Measurements from ENCODE around the gene SAPCD2.

SAPCD2 gene

DNA sequence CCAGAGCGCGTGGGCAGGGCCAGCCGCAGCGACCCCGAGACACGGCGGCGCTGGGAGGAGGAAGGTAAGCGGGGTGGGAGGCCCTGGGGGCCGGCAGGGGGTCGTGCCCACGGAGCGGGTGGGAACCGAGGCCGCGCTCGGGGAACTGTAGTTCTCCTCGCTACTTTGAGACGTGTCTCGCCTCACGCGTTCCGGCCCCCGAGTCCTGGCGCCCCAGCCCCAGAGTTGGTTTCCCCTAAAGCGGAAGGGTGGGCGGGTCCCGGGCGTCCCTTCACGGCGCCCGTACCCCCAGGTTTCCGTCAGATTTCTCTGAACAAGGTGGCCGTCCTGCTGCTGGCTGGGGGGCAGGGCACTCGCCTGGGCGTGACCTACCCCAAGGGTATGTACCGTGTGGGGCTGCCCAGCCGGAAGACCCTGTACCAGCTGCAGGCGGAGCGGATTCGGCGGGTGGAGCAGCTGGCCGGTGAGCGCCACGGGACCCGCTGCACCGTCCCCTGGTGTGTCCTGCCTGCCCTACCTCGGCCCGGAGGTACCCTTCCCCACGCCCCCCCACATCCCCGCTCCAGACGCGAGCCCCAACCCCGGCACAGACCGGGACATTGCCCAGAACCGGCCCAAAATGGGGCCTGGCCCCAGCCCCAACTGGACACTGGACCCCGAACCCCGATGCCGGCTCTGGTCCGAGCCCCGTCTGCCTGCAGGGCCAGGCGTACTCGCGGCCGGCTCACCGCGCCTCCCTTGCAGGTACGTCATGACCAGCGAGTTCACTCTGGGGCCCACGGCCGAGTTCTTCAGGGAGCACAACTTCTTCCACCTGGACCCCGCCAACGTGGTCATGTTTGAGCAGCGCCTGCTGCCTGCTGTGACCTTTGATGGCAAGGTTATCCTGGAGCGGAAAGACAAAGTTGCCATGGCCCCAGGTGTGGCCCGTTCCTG is 7.7 kb upstream of the SAPCD2 start:
- Histone ChIP-seq H3K9ac (ENCODE audit: low read length) (peak overlapping the region; percentile 62), H3K27me3 (ENCODE audit: control insufficient read depth, insufficient read depth, low read length) (peaks cover 37% of the 10 kb centered on the region)

GRCh38 chr9:137077010-137077747 is 6.8 kb upstream of the SAPCD2 start, which contains the start of gene UAP1L1:
TSS of gene UAP1L1 (plus strand) at chr9:137077517. CDS start at chr9:137077533, 16 bp downstream.
- Histone ChIP-seq H3K4me1 (ENCODE audit: control insufficient read depth, insufficient read depth, low read length) (peaks cover 22% of the 10 kb centered on the region), H3K9ac (ENCODE audit: low read length) (peak within 1 kb of the TSS; percentile 62), H3K36me3 (ENCODE audit: control insufficient read depth, insufficient read depth, low read length) (peaks cover 19% of the 10 kb centered on the region), H3K27ac (ENCODE audit: low read depth, low read length) (no peak within 1 kb of the TSS), H3K27me3 (ENCODE audit: control insufficient read depth, insufficient read depth, low read length) (peaks cover 37% of the 10 kb centered on the region), H3K9me3 (ENCODE audit: control insufficient read depth, insufficient read depth, low read depth, low read length) (no peaks in the 10 kb centered on the region), H3K4me3 (ENCODE audit: low read depth, low read length) (peak within 1 kb of the TSS; percentile 61)

More for the DNA sequence above, 7.7 kb upstream of the SAPCD2 start:
- Histone ChIP-seq H3K36me3 (ENCODE audit: control insufficient read depth, insufficient read depth, low read length) (peaks cover 22% of the 10 kb centered on the region), H3K4me3 (ENCODE audit: low read depth, low read length) (peak overlapping the region; percentile 61), H3K4me1 (ENCODE audit: control insufficient read depth, insufficient read depth, low read length) (peaks cover 22% of the 10 kb centered on the region), H3K9me3 (ENCODE audit: control insufficient read depth, insufficient read depth, low read depth, low read length) (no peaks in the 10 kb centered on the region), H3K27ac (ENCODE audit: low read depth, low read length) (no peak overlapping the region)

GRCh38 chr9:137076636-137077009 is 6.3 kb upstream of the SAPCD2 start:
- Histone ChIP-seq H3K27ac (ENCODE audit: low read depth, low read length) (no peak overlapping the region), H3K27me3 (ENCODE audit: control insufficient read depth, insufficient read depth, low read length) (peaks cover 37% of the 10 kb centered on the region), H3K9ac (ENCODE audit: low read length) (peak overlapping the region; percentile 56), H3K4me1 (ENCODE audit: control insufficient read depth, insufficient read depth, low read length) (peaks cover 22% of the 10 kb centered on the region), H3K36me3 (ENCODE audit: control insufficient read depth, insufficient read depth, low read length) (peaks cover 13% of the 10 kb centered on the region; the same call in 1 of the 2 replicates), H3K9me3 (ENCODE audit: control insufficient read depth, insufficient read depth, low read depth, low read length) (no peaks in the 10 kb centered on the region), H3K4me3 (ENCODE audit: low read depth, low read length) (peak overlapping the region; percentile 61)

DNA sequence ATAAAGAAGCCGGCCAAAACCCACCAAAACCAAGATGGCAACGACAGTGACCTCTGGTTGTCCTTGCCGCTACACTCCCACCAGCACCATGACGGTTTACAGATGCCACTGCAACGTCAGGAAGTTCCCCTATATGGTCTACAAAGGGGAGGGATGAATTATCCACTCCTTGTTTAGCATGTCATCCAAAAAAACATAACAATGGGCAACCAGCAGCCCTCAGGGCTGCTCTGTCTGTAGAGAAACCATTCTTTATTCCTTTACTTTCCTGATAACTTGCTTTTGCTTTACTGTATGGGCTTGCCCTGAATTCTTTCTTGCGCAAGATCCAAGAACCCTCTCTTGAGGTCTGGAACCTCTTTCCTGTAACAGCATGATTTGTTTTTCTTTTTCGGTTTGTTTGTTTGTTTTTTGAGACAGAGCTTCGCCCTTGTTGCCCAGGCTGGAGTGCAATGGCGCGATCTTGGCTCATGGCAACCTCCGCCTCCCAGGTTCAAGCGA is 5.0 kb upstream of the SAPCD2 start:
- H3K27ac ChIP-seq (ENCODE audit: low read depth, low read length): peak overlapping the region; percentile 54; the same call in 1 of the 2 replicates
- H3K4me3 ChIP-seq (ENCODE audit: low read depth, low read length): no peak overlapping the region

GRCh38 chr9:137074657-137075274 is 4.4 kb upstream of the SAPCD2 start:
- H3K36me3 ChIP-seq (ENCODE audit: control insufficient read depth, insufficient read depth, low read length): peaks cover 7% of the 10 kb centered on the region; the same call in 1 of the 2 replicates
- peak overlapping the region; percentile 46 for H3K9ac ChIP-seq (ENCODE audit: low read length)
- peaks cover 29% of the 10 kb centered on the region for H3K27me3 ChIP-seq (ENCODE audit: control insufficient read depth, insufficient read depth, low read length)
- H3K9me3 ChIP-seq (ENCODE audit: control insufficient read depth, insufficient read depth, low read depth, low read length): no peaks in the 10 kb centered on the region
- H3K4me1 ChIP-seq (ENCODE audit: control insufficient read depth, insufficient read depth, low read length): peaks cover 30% of the 10 kb centered on the region
- no peak overlapping the region for H3K4me3 ChIP-seq (ENCODE audit: low read depth, low read length)
- peak overlapping the region; percentile 54; the same call in 1 of the 2 replicates for H3K27ac ChIP-seq (ENCODE audit: low read depth, low read length)

More for the DNA sequence above, 5.0 kb upstream of the SAPCD2 start:
- Histone ChIP-seq H3K4me1 (ENCODE audit: control insufficient read depth, insufficient read depth, low read length) (peaks cover 30% of the 10 kb centered on the region), H3K27me3 (ENCODE audit: control insufficient read depth, insufficient read depth, low read length) (peaks cover 34% of the 10 kb centered on the region), H3K9ac (ENCODE audit: low read length) (peak overlapping the region; percentile 46), H3K36me3 (ENCODE audit: control insufficient read depth, insufficient read depth, low read length) (peaks cover 8% of the 10 kb centered on the region; the same call in 1 of the 2 replicates), H3K9me3 (ENCODE audit: control insufficient read depth, insufficient read depth, low read depth, low read length) (no peaks in the 10 kb centered on the region)

- Histone ChIP-seq H3K4me3 (ENCODE audit: low read depth, low read length) (no peak overlapping the region), H3K27me3 (ENCODE audit: control insufficient read depth, insufficient read depth, low read length) (peaks cover 30% of the 10 kb centered on the region), H3K36me3 (ENCODE audit: control insufficient read depth, insufficient read depth, low read length) (no peaks in the 10 kb centered on the region), H3K9ac (ENCODE audit: low read length) (no peak overlapping the region), H3K9me3 (ENCODE audit: control insufficient read depth, insufficient read depth, low read depth, low read length) (no peaks in the 10 kb centered on the region), H3K27ac (ENCODE audit: low read depth, low read length) (no peak overlapping the region), H3K4me1 (ENCODE audit: control insufficient read depth, insufficient read depth, low read length) (peaks cover 35% of the 10 kb centered on the region)
These were observed 3.6 kb upstream of the SAPCD2 start for GRCh38 chr9:137073992-137074399.

- Histone ChIP-seq H3K4me1 (ENCODE audit: control insufficient read depth, insufficient read depth, low read length) (peaks cover 34% of the 10 kb centered on the region), H3K9ac (ENCODE audit: low read length) (no peak overlapping the region), H3K27ac (ENCODE audit: low read depth, low read length) (no peak overlapping the region), H3K27me3 (ENCODE audit: control insufficient read depth, insufficient read depth, low read length) (peaks cover 11% of the 10 kb centered on the region; the same call in 1 of the 2 replicates), H3K9me3 (ENCODE audit: control insufficient read depth, insufficient read depth, low read depth, low read length) (no peaks in the 10 kb centered on the region), H3K4me3 (ENCODE audit: low read depth, low read length) (peak overlapping the region; percentile 80), H3K36me3 (ENCODE audit: control insufficient read depth, insufficient read depth, low read length) (peaks cover 3% of the 10 kb centered on the region)
These were observed 925 bp upstream of the SAPCD2 start for GRCh38 chr9:137071282-137071681.

- H3K27me3 ChIP-seq (ENCODE audit: control insufficient read depth, insufficient read depth, low read length): peaks cover 11% of the 10 kb centered on the region; the same call in 1 of the 2 replicates
- peak overlapping the region; percentile 80 for H3K4me3 ChIP-seq (ENCODE audit: low read depth, low read length)
- H3K4me1 ChIP-seq (ENCODE audit: control insufficient read depth, insufficient read depth, low read length): peaks cover 34% of the 10 kb centered on the region
- H3K9ac ChIP-seq (ENCODE audit: low read length): no peak overlapping the region
- no peak overlapping the region for H3K27ac ChIP-seq (ENCODE audit: low read depth, low read length)
- peaks cover 7% of the 10 kb centered on the region for H3K36me3 ChIP-seq (ENCODE audit: control insufficient read depth, insufficient read depth, low read length)
- no peaks in the 10 kb centered on the region for H3K9me3 ChIP-seq (ENCODE audit: control insufficient read depth, insufficient read depth, low read depth, low read length)
These were observed 534 bp upstream of the SAPCD2 start for GRCh38 chr9:137070906-137071275.

GRCh38 chr9:137069508-137070091 is 757 bp downstream of the SAPCD2 start:
- peaks cover 11% of the 10 kb centered on the region; the same call in 1 of the 2 replicates for H3K27me3 ChIP-seq (ENCODE audit: control insufficient read depth, insufficient read depth, low read length)
- no peaks in the 10 kb centered on the region for H3K9me3 ChIP-seq (ENCODE audit: control insufficient read depth, insufficient read depth, low read depth, low read length)
- H3K4me3 ChIP-seq (ENCODE audit: low read depth, low read length): peak overlapping the region; percentile 80
- no peak overlapping the region for H3K27ac ChIP-seq (ENCODE audit: low read depth, low read length)
- peak overlapping the region; percentile 69 for H3K9ac ChIP-seq (ENCODE audit: low read length)
- H3K36me3 ChIP-seq (ENCODE audit: control insufficient read depth, insufficient read depth, low read length): peaks cover 18% of the 10 kb centered on the region
- peaks cover 25% of the 10 kb centered on the region for H3K4me1 ChIP-seq (ENCODE audit: control insufficient read depth, insufficient read depth, low read length)

Data from HUES6 (cell line).